RWPE2 (cell line): Measurements from ENCODE around the gene DOLK.

Experiments used
- ATAC-seq: fragments of 200-7000 bp; cut with Tn5 transposase; 3 replicates; pipeline ENCODE4 v1.9.1; 2021; ENCODE audit warnings: low read depth
- DNase-seq: peaks from one replicate; pipeline ENCODE4 v3.0.0-alpha.2; 2020; ENCODE audit warnings: low spot score
- H3K27ac ChIP-seq: fragments of 450-650 bp; 2 replicates; pipeline ENCODE4 v1.5.1; 2017; ENCODE audit warnings: mild to moderate bottlenecking; ENCODE audit not compliant: poor library complexity, severe bottlenecking
- H3K27me3 ChIP-seq: fragments of 250-450 bp; sonication (Bioruptor Pico); 2 replicates; pipeline ENCODE4 v1.5.1; 2021; ENCODE audit warnings: mild to moderate bottlenecking, moderate library complexity; ENCODE audit not compliant: insufficient read depth, poor library complexity, severe bottlenecking
- H3K36me3 ChIP-seq: fragments of 250-450 bp; sonication (Bioruptor Pico); 2 replicates; pipeline ENCODE4 v1.5.1; 2020; ENCODE audit warnings: low read depth, mild to moderate bottlenecking, moderate library complexity
- H3K4me1 ChIP-seq: fragments of 250-450 bp; sonication (Bioruptor Pico); 2 replicates; pipeline ENCODE4 v1.5.1; 2021; ENCODE audit warnings: mild to moderate bottlenecking, moderate library complexity; ENCODE audit not compliant: insufficient read depth, poor library complexity, severe bottlenecking
- H3K4me3 ChIP-seq: fragments of 250-450 bp; sonication (Bioruptor Pico); 2 replicates; pipeline ENCODE4 v1.5.1; 2021; ENCODE audit warnings: mild to moderate bottlenecking, moderate library complexity; ENCODE audit not compliant: severe bottlenecking
- H3K9me3 ChIP-seq: fragments of 250-450 bp; sonication (Bioruptor Pico); 2 replicates; pipeline ENCODE4 v1.5.1; 2021; ENCODE audit warnings: mild to moderate bottlenecking, moderate library complexity; ENCODE audit not compliant: severe bottlenecking
- TF ChIP-seq, protein P1 (sequence below): fragments of 450-650 bp; IDR thresholded peaks from one replicate; pipeline ENCODE4 v1.5.1; 2017; ENCODE audit warnings: mild to moderate bottlenecking, moderate library complexity; ENCODE audit not compliant: poor library complexity, severe bottlenecking

DOLK gene

GRCh38 chr9:128908372-128908771, 39.0 kb downstream of the DOLK start:
- Histone ChIP-seq H3K4me3 (no peak overlapping the region), H3K4me1 (peaks cover 36% of the 10 kb centered on the region), H3K36me3 (peaks cover 81% of the 10 kb centered on the region), H3K27ac (no peak overlapping the region), H3K27me3 (no peaks in the 10 kb centered on the region), H3K9me3 (no peaks in the 10 kb centered on the region)
- no peak for DNase-seq
- TF ChIP-seq, protein P1, sequence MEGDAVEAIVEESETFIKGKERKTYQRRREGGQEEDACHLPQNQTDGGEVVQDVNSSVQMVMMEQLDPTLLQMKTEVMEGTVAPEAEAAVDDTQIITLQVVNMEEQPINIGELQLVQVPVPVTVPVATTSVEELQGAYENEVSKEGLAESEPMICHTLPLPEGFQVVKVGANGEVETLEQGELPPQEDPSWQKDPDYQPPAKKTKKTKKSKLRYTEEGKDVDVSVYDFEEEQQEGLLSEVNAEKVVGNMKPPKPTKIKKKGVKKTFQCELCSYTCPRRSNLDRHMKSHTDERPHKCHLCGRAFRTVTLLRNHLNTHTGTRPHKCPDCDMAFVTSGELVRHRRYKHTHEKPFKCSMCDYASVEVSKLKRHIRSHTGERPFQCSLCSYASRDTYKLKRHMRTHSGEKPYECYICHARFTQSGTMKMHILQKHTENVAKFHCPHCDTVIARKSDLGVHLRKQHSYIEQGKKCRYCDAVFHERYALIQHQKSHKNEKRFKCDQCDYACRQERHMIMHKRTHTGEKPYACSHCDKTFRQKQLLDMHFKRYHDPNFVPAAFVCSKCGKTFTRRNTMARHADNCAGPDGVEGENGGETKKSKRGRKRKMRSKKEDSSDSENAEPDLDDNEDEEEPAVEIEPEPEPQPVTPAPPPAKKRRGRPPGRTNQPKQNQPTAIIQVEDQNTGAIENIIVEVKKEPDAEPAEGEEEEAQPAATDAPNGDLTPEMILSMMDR = no peak
- ATAC-seq = no peak

DNA sequence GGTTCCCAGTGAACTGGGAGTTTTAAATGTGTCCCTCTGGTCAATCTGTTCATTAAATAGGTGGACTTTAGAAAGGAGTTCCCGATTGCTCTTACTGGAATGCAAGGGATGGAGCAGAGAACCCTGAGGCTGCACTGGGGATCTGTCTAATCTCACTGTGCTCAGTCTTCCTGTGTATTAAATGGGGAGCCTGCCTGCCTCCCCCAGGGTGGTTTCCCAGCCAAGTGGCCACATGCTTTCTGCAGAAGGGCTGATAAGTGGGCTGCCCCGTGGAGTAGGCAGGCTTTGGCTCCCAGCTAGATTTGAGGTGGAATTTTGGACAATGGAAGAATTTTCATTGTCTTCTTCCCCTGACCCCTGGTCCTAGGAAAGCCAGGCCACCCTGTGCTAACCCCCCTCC, 40.7 kb downstream of the DOLK start:
- Histone ChIP-seq H3K9me3 (no peaks in the 10 kb centered on the region), H3K27ac (peak overlapping the region; percentile 91), H3K4me3 (no peak overlapping the region), H3K36me3 (peaks cover 72% of the 10 kb centered on the region), H3K27me3 (no peaks in the 10 kb centered on the region), H3K4me1 (peaks cover 39% of the 10 kb centered on the region)
- no peak for DNase-seq
- TF ChIP-seq, protein P1 = no peak
- no peak for ATAC-seq

- no peaks in the 10 kb centered on the region for H3K27me3 ChIP-seq
- DNase-seq = no peak
- ATAC-seq = no peak
- peaks cover 70% of the 10 kb centered on the region for H3K36me3 ChIP-seq
- peaks cover 35% of the 10 kb centered on the region for H3K4me1 ChIP-seq
- TF ChIP-seq, protein P1 = no peak
- peak overlapping the region; percentile 91 for H3K27ac ChIP-seq
- no peaks in the 10 kb centered on the region for H3K9me3 ChIP-seq
- no peak overlapping the region for H3K4me3 ChIP-seq
Observed at GRCh38 chr9:128905964-128906363, 41.4 kb downstream of the DOLK start.

DNA sequence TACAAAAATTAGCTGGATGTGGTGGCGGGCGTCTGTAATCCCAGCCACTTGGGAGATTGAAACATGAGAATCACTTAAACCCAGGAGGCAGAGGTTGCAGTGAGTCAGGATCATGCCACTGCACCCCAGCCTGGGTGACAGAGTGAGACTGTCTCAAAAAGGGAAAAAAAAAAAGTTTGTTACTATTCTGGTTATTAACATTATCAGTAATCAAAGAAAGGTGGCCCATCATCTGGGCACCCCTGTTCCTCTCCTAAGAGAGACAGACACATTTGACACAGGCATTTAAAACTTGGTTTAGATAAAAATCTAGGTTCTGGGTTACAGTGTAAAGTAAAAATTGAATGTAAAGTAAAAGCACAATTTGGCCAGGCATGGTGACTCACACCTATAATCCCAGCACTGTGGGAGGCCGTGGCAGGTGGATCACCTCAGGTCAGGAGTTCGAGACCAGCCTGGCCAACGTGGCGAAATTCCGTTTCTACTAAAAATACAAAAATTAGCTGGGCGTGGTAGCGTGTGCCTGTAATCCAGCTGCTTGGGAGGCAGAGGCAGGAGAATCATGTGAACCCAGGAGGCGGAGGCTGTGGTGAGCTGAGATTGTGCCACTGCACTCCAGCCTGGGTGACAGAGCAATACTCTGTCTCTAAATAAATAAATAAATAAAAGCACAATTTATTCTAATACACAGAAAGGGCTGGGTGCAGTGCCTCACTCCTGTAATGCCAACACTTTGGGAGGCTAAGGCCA, 43.4 kb downstream of the DOLK start:
- Histone ChIP-seq H3K36me3 (peaks cover 56% of the 10 kb centered on the region), H3K4me1 (peaks cover 45% of the 10 kb centered on the region), H3K4me3 (no peak overlapping the region), H3K9me3 (no peaks in the 10 kb centered on the region), H3K27ac (peak overlapping the region; percentile 91), H3K27me3 (no peaks in the 10 kb centered on the region)
- TF ChIP-seq, protein P1 = no peak
- ATAC-seq = no peak
- no peak for DNase-seq

GRCh38 chr9:128903079-128903461, 44.3 kb downstream of the DOLK start:
- DNase-seq = no peak
- no peak for ATAC-seq
- H3K27ac ChIP-seq = peak overlapping the region; percentile 91
- peaks cover 54% of the 10 kb centered on the region for H3K4me1 ChIP-seq
- TF ChIP-seq, protein P1 = no peak
- no peaks in the 10 kb centered on the region for H3K9me3 ChIP-seq
- no peak overlapping the region for H3K4me3 ChIP-seq
- H3K27me3 ChIP-seq = no peaks in the 10 kb centered on the region
- H3K36me3 ChIP-seq = peaks cover 56% of the 10 kb centered on the region
